Upper lobe of left lung (tissue), 4 donors: ENCODE measurements around the gene TBC1D16.

Source experiments
- CTCF ChIP-seq, 6 experiments: fragments of 450-650 bp in 4 of 6; fragments of 200-600 bp in 2 of 6; sonication (generic) in 2 of 6; IDR thresholded peaks; one replicate each; pipeline ENCODE4 v1.5.1; 2016 to 2019; ENCODE audit warnings: antibody characterized with exemption in 6 of 6
- EP300 ChIP-seq, 4 donors: sonication (generic); formaldehyde crosslinking; IDR thresholded peaks; one replicate each; pipeline ENCODE4 v1.5.1; 2017; ENCODE audit warnings: antibody characterized with exemption in 4 of 4, control low read depth in 2 of 4

GRCh38 chr17:80080081-80080480, 44.4 kb upstream of the TBC1D16 start:
- TF ChIP-seq CTCF (IDR thresholded peaks at IDR 0.05) (no peak), EP300 (IDR thresholded peaks at IDR 0.05) (no peak)
